ENCODE data around the gene PDGFRA.

Gene PDGFRA

GRCh38 chr4:54192811-54193210 lies 36.3 kb upstream of the PDGFRA start:
- no peak overlapping the region for H3K4me3 ChIP-seq (replicated peaks; ENCODE audit: low read depth, low read length)
- TF ChIP-seq CTCF (IDR thresholded peaks at IDR 0.05; ENCODE audit: low read length, missing control alignments): no peak
- no peak for DNase-seq (ENCODE audit: low read depth)

- no peak for TF ChIP-seq CTCF (IDR thresholded peaks at IDR 0.05; ENCODE audit: low read length, missing control alignments)
Measured at GRCh38 chr4:54197926-54198325, 31.2 kb upstream of the PDGFRA start.

GRCh38 chr4:54199919-54200318 lies 29.2 kb upstream of the PDGFRA start:
- no peak for DNase-seq (ENCODE audit: low read depth)
- no peak overlapping the region for H3K4me3 ChIP-seq (replicated peaks; ENCODE audit: low read depth, low read length)
- TF ChIP-seq CTCF (IDR thresholded peaks at IDR 0.05; ENCODE audit: low read length, missing control alignments): no peak

More at GRCh38 chr4:54197926-54198325, 31.2 kb upstream of the PDGFRA start:
- no peak for DNase-seq (ENCODE audit: low read depth)
- no peak overlapping the region for H3K4me3 ChIP-seq (replicated peaks; ENCODE audit: low read depth, low read length)

- H3K4me3 ChIP-seq (replicated peaks; ENCODE audit: low read depth, low read length): no peak overlapping the region
- DNase-seq (ENCODE audit: low read depth): no peak
- no peak for TF ChIP-seq CTCF (IDR thresholded peaks at IDR 0.05; ENCODE audit: low read length, missing control alignments)
Measured at GRCh38 chr4:54209617-54210016, 19.5 kb upstream of the PDGFRA start.

- no peak for TF ChIP-seq CTCF (IDR thresholded peaks at IDR 0.05; ENCODE audit: low read length, missing control alignments)
- no peak overlapping the region for H3K4me3 ChIP-seq (replicated peaks; ENCODE audit: low read depth, low read length)
- DNase-seq (ENCODE audit: low read depth): peak; percentile 42
Measured at GRCh38 chr4:54213001-54213400, 16.1 kb upstream of the PDGFRA start.

- peak; percentile 74 for DNase-seq (ENCODE audit: low read depth)
- H3K4me3 ChIP-seq (replicated peaks; ENCODE audit: low read depth, low read length): no peak overlapping the region
- TF ChIP-seq CTCF (IDR thresholded peaks at IDR 0.05; ENCODE audit: low read length, missing control alignments): no peak
Measured at GRCh38 chr4:54213761-54214160, 15.3 kb upstream of the PDGFRA start.

- TF ChIP-seq CTCF (IDR thresholded peaks at IDR 0.05; ENCODE audit: low read length, missing control alignments): no peak
- no peak overlapping the region for H3K4me3 ChIP-seq (replicated peaks; ENCODE audit: low read depth, low read length)
- no peak for DNase-seq (ENCODE audit: low read depth)
Measured at GRCh38 chr4:54215379-54216077, 13.6 kb upstream of the PDGFRA start.
